ENCODE measurements around the gene SPRYD7. TPM values are rescaled to one million over a fixed set of nuclear protein-coding genes. Genes with fewer than 3 reads are reported as not detected.
"Not testable (repeated sequence)": the region's sequence is repeated elsewhere in the genome, so short reads cannot be mapped to it uniquely, and the experiment has no call there.

The SPRYD7 gene
- total RNA-seq, 6 experiments from 2014 or later = 4.1 to 7.9 (median 5.4) TPM

DNA sequence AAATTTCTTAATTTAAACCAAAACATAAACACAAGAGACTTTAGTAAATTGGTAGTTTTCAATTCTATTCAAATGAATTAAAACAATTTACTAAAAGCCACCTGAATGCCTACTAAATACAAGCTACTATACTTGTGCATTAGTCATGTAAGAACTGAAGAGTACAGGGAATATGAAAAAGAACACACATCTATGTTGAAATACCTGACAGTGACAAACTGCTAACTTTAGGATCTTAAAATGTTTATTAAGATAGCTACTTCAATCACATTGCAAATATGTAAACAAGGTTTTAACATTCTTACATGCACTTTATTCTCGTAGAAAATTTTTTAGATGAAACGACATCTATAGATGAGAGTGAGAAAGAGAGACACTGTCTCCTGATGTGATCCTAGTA lies 4.1 kb downstream of the SPRYD7 start:
- Histone ChIP-seq H3K4me3 (no peak overlapping the region), H3K9me3 (no peaks in the 10 kb centered on the region), H3K27ac (no peak overlapping the region), H3K4me1 (peaks cover 0 to 15% (median 0%) of the 10 kb centered on the region in 4 donors), H3K36me3 (peaks cover 0 to 14% (median under 1%) of the 10 kb centered on the region in 4 donors), H3K27me3 (no peaks in the 10 kb centered on the region)
- ATAC-seq = no peak
- no peak for DNase-seq
- intact Hi-C loops (cut with DNase I) = no loop called here
- no peak for TF ChIP-seq POLR2A (IDR thresholded peaks at IDR 0.05)
- TF ChIP-seq, protein P1, sequence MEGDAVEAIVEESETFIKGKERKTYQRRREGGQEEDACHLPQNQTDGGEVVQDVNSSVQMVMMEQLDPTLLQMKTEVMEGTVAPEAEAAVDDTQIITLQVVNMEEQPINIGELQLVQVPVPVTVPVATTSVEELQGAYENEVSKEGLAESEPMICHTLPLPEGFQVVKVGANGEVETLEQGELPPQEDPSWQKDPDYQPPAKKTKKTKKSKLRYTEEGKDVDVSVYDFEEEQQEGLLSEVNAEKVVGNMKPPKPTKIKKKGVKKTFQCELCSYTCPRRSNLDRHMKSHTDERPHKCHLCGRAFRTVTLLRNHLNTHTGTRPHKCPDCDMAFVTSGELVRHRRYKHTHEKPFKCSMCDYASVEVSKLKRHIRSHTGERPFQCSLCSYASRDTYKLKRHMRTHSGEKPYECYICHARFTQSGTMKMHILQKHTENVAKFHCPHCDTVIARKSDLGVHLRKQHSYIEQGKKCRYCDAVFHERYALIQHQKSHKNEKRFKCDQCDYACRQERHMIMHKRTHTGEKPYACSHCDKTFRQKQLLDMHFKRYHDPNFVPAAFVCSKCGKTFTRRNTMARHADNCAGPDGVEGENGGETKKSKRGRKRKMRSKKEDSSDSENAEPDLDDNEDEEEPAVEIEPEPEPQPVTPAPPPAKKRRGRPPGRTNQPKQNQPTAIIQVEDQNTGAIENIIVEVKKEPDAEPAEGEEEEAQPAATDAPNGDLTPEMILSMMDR (IDR thresholded peaks at IDR 0.05) = no peak
- WGBS (ENCODE audit: insufficient coverage, low coverage, low lambda C conversion rate, missing lambda C conversion rate) = 79% methylated on average over 2 of the region's 2 CpGs

DNA sequence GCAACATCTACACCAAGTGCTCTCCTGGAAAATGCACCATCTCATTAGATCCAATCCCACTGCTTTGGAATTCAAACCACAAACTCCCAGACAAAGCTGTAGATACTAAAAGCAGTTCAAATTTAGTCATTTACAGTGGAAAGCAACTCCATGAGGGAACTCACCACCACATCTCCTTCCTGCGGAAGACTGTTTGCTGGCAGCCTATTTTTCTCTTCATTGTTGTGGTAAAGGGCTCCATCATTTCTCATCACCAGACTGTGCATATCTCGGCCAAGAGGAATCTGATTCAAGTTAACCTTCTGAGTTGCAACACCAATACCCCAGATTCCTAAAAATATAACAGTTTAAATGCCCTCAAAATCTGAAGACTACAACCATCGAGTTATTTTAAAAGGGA lies 8.4 kb downstream of the SPRYD7 start:
- Histone ChIP-seq H3K4me3 (no peak overlapping the region), H3K27ac (no peak overlapping the region), H3K9me3 (no peaks in the 10 kb centered on the region), H3K27me3 (no peaks in the 10 kb centered on the region), H3K4me1 (peaks cover 0 to under 1% (median 0%) of the 10 kb centered on the region in 4 donors), H3K36me3 (peaks cover 6 to 39% (median 7%) of the 10 kb centered on the region in 4 donors)
- DNase-seq (no peak), ATAC-seq (no peak)
- intact Hi-C loops (cut with DNase I) = no loop called here
- no peak for TF ChIP-seq POLR2A (IDR thresholded peaks at IDR 0.05)
- TF ChIP-seq, protein P1 (IDR thresholded peaks at IDR 0.05) = no peak
- WGBS (ENCODE audit: insufficient coverage, low coverage, low lambda C conversion rate, missing lambda C conversion rate) = 62% methylated on average over 3 of the region's 3 CpGs

DNA sequence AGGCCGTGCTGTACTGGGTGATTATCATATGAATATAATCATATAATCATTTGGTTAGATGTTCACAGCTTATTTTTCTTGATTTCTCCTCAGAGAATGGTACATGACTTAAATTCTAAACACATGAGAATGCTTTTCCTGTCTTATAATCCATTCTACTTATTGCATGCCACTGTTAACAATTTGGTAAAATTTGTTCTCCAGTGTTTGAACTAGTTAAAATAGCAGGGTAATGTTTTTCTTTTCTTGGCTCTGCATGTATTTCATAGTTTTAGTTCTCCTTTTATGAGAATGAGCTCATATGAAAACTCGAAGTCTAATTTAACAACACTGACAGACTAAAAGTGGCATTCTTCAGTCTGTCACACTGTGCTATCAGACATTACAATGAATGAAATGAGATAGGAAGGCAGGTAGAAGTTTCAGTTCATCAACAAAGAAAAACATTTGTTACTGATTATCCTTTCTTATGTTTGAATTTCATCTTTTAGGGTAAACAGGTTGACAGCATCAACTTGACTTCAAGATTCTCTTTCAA lies 10.2 kb downstream of the SPRYD7 start:
- no peak for DNase-seq
- intact Hi-C loops (cut with DNase I) = no loop called here
- Histone ChIP-seq H3K36me3 (peaks cover 6 to 44% (median 9%) of the 10 kb centered on the region in 4 donors), H3K4me3 (no peak overlapping the region), H3K9me3 (no peaks in the 10 kb centered on the region), H3K27ac (no peak overlapping the region), H3K4me1 (no peaks in the 10 kb centered on the region), H3K27me3 (no peaks in the 10 kb centered on the region)
- WGBS (ENCODE audit: insufficient coverage, low coverage, low lambda C conversion rate, missing lambda C conversion rate) = 82% methylated on average over 2 of the region's 2 CpGs
- no peak for TF ChIP-seq POLR2A (IDR thresholded peaks at IDR 0.05)
- TF ChIP-seq, protein P1 (IDR thresholded peaks at IDR 0.05) = no peak
- ATAC-seq = no peak

DNA sequence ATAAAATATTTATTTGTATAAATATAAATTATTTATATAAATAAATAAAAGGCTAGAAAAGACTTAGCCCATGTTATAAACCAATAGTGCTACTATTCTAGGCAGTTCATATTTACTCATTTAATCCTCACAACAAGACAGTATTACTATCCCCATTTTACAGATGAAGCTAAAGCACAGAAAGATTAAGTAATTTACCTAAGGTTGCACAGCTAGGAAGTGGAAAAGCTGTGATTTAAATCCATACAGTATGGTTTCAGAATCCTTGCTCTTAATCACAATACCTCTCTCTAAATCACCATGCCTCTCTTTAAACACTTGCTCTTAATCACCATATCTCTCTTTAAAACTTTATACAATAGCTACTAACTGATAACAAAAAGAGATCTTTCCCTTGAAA lies 13.8 kb downstream of the SPRYD7 start:
- DNase-seq (no peak), ATAC-seq (no peak)
- peaks cover 6 to 56% (median 9%) of the 10 kb centered on the region in 4 donors for H3K36me3 ChIP-seq
- no peak overlapping the region for H3K4me3 ChIP-seq
- H3K27me3 ChIP-seq = no peaks in the 10 kb centered on the region
- H3K27ac ChIP-seq = no peak overlapping the region
- no peaks in the 10 kb centered on the region for H3K4me1 ChIP-seq
- no peak for TF ChIP-seq POLR2A (IDR thresholded peaks at IDR 0.05)
- TF ChIP-seq, protein P1 (IDR thresholded peaks at IDR 0.05) = no peak
- H3K9me3 ChIP-seq = no peaks in the 10 kb centered on the region
- intact Hi-C loops (cut with DNase I) = no loop called here

DNA sequence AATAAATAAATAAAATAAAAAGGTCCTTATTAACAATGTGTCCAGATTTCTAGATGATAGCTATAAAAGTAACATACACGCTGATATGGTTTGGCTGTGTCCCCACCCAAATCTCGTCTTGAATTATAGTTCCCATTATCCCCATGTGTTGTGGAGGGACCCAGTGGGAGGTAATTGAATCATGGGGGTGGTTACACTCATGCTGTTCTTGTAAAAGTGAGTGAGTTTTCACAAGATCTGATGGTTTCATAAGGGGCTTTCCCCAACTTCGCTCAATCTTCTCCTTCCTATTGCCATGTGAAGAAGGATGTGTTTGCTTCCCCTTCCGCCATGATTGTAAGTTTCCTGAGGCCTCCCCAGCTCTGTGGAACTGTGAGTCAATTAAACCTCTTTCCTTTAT lies 15.2 kb downstream of the SPRYD7 start:
- intact Hi-C loops (cut with DNase I); H3K27ac ChIP-seq; H3K27me3 ChIP-seq; H3K4me1 ChIP-seq; ATAC-seq; H3K4me3 ChIP-seq; DNase-seq; H3K9me3 ChIP-seq: not testable (repeated sequence)
- 92% methylated on average over 4 of the region's 4 CpGs for WGBS (ENCODE audit: insufficient coverage, low coverage, low lambda C conversion rate, missing lambda C conversion rate)
- peaks cover 6 to 48% (median 9%) of the 10 kb centered on the region in 4 donors for H3K36me3 ChIP-seq

DNA sequence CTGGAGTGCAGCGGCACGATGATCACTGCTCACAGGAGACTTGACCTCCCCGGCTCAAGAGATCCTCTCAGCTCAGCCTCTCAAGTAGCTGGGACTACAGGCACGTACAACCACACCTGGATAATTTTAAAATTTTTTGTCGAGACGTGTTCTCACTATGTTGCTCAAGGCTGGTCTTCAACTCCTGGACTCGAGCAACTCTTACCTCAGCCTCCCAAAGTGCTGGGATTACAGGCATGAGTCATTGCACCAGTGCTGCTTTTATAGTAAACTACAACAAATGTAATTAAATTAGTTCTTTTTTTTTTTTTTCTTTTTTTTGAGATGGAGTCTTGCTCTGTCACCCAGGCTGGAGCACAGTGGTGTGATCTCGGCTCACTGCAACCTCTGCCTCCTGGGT lies 18.0 kb downstream of the SPRYD7 start:
- 94% methylated on average over 7 of the region's 8 CpGs for WGBS (ENCODE audit: insufficient coverage, low coverage, low lambda C conversion rate, missing lambda C conversion rate)
- H3K27me3 ChIP-seq; H3K4me3 ChIP-seq; DNase-seq; H3K27ac ChIP-seq; ATAC-seq; H3K4me1 ChIP-seq; intact Hi-C loops (cut with DNase I); H3K9me3 ChIP-seq: not testable (repeated sequence)
- H3K36me3 ChIP-seq = peaks cover 0 to 28% (median 5%) of the 10 kb centered on the region in 4 donors

Data from right lobe of liver (tissue), 6 donors.